GM13977 (cell line): ENCODE data around the gene ACTA1.
A peak's percentile ranks its signal among the peaks of the same experiment; 100 is the strongest.
"Not testable (repeated sequence)": the region's sequence is repeated elsewhere in the genome, so short reads cannot be mapped to it uniquely, and the experiment has no call there.

Source experiments
- DNase-seq: peaks from one replicate; pipeline ENCODE4 v3.0.0; 2012; ENCODE audit warnings: low spot score
- CTCF ChIP-seq: IDR thresholded peaks from 2 replicates; pipeline ENCODE4 v1.5.1; 2012; ENCODE audit warnings: mild to moderate bottlenecking, control low read depth; ENCODE audit not compliant: insufficient read depth; ENCODE audit errors: extremely low read depth, missing control alignments
- in situ Hi-C: fragments of 300-500 bp; cut with MboI; formaldehyde crosslinking; loops from one replicate; pipeline ENCODE4 v1.12.0; 2022; ENCODE audit warnings: low sequenced_read_pairs, low pct_unique_long_range_greater_than_20kb, mixed read lengths, inconsistent platforms; ENCODE audit not compliant: unreplicated experiment

The ACTA1 gene

GRCh38 chr1:229434005-229434640 lies at the start of gene ACTA1:
Gene ACTA1 (minus strand): TSS chr1:229434094. CDS start chr1:229433115, 979 bp downstream.
- TF ChIP-seq CTCF: no peak
- in situ Hi-C loops: no loop called here
- DNase-seq: no peak

- DNase-seq: no peak
- in situ Hi-C loops: no loop called here
Measured at GRCh38 chr1:229482511-229482910, 48.6 kb upstream of the ACTA1 start.

GRCh38 chr1:229480495-229480894 lies 46.6 kb upstream of the ACTA1 start:
- in situ Hi-C loops: no loop called here
- no peak for DNase-seq
- no peak for TF ChIP-seq CTCF

More at GRCh38 chr1:229482511-229482910, 48.6 kb upstream of the ACTA1 start:
- TF ChIP-seq CTCF: no peak

GRCh38 chr1:229479660-229480399 lies 45.9 kb upstream of the ACTA1 start:
- DNase-seq: peak; percentile 53
- TF ChIP-seq CTCF: no peak
- in situ Hi-C loops: no loop called here

- DNase-seq: peak; percentile 34
- in situ Hi-C loops: no loop called here
- no peak for TF ChIP-seq CTCF
Measured at GRCh38 chr1:229478852-229479251, 45.0 kb upstream of the ACTA1 start.

- in situ Hi-C loops, DNase-seq: not testable (repeated sequence)
Measured at GRCh38 chr1:229475859-229476258, 42.0 kb upstream of the ACTA1 start.

- TF ChIP-seq CTCF: no peak
- in situ Hi-C loops: no loop called here
- no peak for DNase-seq
Measured at GRCh38 chr1:229474509-229474908, 40.6 kb upstream of the ACTA1 start.
